SIG-M5 (cell line): ENCODE data around the gene CORO2B.

Experiments
- DNase-seq: peaks from one replicate; lab custom pipeline; 2025; lab: John Stamatoyannopoulos, UW

The CORO2B gene

GRCh38 chr15:68627995-68628394 lies 49.2 kb downstream of the CORO2B start:
- no peak for DNase-seq

DNA sequence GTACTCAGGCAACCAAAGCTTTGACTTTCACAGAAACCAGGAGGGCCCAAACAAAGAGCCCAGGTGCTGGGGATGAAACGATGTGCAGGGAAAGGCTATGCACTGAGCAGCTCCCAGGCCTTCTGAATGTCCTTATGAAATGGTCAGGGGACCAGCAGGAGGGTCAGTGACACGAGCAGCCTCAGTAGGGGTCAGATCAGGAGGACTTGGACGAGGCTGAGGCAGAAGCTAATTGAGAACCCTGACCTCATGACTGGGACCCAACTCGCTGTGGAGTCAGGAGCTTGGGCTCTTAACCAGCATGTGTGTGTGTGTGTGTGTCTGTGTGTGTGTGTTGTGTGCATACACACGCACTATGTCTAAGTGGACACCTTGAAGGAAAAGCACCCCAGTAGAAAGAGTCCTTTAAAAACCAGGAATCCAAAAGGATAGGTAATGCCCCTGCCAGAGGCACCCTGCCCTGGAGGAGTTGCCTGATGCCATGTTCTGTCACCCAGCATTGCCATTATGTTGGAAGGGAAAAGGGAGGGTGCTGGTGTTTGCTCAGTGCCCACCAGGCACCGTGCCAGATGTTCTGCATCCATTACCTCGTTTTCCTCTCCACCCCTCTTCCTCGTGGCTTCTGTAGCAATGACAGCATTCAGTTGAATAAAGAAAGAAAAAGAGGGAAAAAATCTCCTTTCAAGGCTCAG lies 50.9 kb downstream of the CORO2B start:
- DNase-seq = no peak

- DNase-seq = no peak
Measured at GRCh38 chr15:68630211-68630555, 51.4 kb downstream of the CORO2B start.

- DNase-seq = no peak
Measured at GRCh38 chr15:68630836-68631235, 52.0 kb downstream of the CORO2B start.

GRCh38 chr15:68631601-68632051 lies 52.8 kb downstream of the CORO2B start:
- DNase-seq = no peak

DNA sequence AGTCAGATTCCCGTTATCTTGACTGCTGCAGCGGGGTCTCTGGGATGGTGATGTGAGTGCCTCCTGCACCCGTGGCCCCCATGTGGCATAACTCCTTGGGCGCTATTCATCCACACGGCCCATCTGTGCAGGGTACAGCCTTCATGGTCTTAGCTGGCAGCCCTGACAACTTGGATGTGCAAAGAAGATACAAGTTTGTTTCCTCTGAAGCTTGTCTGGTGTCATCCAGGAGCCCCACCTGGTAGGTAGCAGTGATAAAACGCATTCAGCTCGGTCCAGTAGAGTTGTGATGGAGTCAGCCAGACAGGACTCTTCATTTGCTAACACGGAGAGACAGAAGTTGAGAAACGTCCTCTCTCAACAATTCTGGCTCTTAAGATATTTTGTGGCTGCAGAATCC lies 53.3 kb downstream of the CORO2B start:
- no peak for DNase-seq

DNA sequence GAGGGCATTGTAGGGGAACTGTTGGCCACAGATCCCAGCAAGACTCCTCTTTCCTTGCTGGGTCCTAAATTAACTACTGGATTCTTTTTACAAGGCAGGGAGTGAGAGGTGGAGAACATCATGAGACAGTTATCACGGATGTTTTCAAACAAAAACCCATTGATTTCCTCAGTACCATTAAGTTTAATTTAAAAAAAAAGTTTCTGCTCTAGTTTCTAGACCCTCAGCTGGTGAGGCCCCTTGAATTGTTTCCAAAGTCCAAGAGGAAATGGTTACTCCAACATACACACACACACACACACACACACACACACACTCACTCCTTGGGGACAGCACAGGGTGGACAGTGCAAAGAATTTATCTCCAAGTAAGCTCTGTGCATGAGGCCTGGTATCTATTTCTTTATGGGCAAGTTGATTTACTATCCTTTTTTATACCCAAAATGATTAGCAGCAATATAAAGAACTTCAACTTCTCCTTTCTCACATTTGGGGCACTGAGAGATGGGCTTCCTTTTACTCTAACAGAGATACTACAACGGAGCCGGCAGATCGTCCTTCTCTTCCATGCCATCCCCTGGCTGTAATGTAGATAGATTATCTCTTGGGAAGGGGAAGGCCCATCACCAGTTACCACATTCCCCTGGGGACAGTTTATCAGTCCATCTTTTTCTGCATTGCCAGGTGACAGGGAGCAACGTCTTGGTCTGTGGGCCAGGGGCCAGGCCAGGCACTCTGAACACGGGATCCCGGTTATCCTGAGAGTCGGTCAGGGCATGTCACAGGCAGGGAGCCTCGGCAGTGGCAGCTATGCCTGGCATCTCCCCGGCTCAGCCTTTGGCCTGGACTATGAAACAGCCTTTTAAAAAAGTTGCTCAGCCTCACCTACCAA lies 54.7 kb downstream of the CORO2B start:
- DNase-seq = no peak

DNA sequence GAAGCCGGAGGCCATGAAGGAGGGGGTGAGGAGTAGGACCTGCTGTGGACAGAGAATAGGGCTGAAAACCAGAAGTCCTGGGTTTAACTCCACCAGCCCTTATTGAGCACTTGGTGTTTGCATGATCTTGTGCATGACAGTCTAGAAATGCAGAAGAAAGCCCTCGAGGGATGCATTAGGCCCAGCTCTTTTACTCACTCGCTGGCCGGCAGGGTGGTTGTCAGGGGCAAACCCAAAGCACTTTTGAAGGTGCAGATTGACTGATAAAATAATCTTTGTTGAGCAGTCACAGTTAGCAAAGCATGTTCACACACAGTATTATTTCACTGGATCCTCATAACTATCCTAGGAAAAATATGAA lies 55.3 kb downstream of the CORO2B start:
- DNase-seq = no peak

- no peak for DNase-seq
Measured at GRCh38 chr15:68634531-68634930, 55.7 kb downstream of the CORO2B start.

GRCh38 chr15:68635141-68635540 lies 56.3 kb downstream of the CORO2B start:
- DNase-seq = no peak

DNA sequence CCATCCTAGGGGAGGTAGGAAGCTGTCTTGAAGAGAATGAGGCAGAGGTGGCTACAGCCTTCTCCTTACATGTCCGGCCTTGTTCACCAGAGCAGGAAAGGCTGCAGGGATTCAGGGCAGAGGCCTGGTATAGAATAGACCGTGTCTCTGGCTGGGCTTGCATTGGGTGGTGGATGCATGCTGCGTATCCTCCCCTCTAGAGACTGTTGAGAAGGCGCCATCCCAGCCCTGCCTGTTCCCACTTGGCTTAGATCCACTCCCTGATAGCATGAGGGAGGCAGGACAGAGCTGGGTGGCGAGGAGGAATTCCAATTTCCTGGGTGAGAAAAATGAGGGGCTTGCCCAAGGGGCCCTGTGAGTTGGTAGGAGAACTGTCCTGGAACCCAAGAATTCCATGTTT lies 57.5 kb downstream of the CORO2B start:
- DNase-seq = no peak

DNA sequence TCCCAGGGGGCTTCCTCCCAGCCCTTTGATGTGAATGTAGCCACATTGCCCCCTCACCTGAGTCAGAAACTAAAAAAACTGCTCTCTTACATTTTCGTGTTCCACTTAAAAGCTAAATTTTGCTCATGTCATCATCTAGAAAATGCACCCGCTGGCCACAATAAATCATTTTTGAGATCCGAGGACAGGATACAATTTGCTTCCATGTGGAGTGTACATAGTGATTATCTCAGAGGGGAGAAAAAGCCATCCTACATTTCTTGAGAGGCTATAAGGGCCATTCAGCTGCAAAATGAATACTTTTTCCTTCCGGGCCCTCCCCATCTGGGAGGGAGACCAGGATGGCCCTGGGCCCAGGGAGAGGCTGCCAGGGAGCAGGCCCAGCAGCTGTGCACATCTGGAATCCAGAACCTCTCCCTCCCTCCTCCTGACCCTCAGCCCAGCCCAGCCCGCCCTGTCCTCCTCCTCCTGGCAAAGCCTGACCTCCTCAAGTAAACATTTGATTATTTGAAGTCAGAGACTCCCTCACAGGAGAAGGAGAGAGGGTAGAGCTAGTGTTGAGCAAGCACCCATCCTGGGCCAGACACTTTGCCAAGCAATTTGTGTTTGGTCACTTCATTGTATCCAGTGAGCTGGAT lies 59.1 kb downstream of the CORO2B start:
- DNase-seq = no peak

DNA sequence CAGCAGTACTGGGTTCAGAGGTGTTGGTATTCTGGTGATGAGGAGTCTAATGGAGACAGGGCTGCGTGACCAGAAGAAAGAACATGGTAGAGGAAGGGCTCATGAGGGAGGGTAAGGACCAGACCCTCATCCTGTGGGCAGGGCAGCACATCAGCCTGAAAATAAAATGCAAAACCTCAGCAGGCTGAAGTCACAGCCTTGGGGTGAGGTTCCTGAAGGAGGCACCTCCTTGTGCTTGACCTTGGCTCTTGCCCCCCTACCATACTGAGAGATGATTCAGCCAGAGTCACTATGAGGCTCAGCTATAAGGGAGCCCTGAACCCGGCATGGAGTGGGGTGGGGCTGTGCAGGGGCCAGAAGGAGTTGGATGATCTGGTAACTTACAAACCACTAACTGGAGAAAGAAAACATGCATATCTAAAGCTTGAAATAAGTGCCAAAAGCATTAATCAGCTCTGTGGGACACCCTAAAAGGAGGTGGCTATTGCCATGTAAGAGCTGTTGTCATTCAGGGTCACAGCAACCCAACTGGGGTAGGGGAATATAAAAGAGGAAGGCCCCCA lies 60.2 kb downstream of the CORO2B start:
- no peak for DNase-seq

- no peak for DNase-seq
Measured at GRCh38 chr15:68639926-68640600, 61.3 kb downstream of the CORO2B start.

DNA sequence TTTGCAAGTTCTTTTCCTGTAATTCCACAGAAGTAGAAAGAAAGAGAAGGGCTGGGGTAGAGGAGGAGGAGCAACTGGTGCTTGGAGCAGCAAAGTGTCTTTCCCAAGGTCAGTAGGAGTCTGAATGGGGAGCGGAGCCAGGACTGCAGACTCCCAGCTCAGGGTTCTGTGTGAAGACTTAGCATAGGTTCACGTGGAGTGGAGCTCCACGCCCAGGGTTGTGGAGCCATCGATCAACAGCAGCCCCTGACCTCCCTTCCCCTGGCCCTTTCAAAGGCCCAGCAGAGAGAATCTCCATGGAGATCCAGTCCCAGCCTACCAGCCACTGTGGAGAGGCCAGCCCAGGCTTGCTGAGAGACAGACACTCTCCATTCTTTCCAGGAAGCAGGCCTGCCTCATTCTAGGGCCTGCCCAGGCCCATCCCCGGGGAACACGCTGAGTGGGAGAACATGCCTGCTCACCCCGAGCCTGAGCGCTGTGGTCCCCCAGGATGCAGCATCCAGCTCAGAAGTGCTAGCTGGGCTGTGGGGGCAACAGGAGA lies 62.1 kb downstream of the CORO2B start:
- no peak for DNase-seq

DNA sequence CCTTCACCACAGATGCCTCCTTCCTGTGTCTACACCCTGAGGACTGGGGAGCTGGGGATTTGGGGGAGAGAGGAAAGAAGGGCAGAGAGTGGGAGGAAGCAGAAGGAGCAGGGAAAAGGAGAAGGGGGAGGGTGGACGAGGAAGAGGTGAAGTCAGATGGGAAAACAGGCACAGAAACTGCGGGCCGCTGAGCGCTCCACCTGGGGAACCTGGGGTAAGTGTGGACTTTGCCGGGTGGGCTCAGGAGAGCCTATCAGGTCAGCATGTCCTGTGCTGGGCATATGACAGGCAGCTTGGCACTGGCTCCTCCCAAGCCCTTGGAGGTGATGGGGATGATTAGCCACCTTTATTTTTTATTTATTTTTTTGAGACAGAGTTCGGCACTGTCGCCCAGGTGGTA lies 62.6 kb downstream of the CORO2B start:
- DNase-seq = no peak

GRCh38 chr15:68642491-68642845 lies 63.7 kb downstream of the CORO2B start:
- no peak for DNase-seq

- DNase-seq = no peak
Measured at GRCh38 chr15:68643216-68643830, 64.5 kb downstream of the CORO2B start.

DNA sequence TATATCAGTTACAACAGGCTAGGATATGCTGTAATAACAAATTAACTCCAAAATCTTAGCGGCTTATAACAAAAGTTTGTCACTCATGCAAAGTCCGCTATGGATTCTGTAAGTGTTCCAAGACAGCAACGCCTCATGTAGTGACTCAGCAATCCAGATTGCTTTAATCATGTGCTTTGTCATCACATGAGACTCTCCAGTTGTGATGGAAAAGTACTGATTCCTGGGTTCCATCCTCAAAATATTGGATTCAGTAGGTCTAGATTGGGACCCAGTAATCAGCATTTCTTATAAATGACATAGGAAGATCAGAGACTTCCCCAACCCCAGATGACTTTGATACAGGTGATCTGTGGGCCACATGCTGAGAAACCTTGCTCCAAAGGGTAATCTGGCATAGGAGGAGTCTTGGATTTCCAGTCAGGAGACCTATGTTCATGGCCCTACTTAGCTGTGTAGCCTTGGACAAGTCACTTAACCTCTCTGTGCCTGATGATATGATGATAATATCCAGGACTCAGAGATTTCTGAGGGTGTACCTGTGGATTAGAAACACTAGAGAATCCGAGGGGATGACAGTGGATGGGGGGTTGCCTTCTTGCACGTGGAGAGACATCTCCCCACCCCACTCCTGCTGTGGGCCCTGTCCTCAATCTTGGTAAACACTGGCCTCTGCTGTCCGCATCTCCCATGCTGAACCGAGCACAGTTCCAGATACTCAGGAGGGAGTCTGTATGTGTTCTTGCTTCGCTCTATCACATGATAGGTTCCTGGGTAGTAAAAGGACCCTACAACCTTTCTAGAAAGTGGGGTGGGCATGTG lies 65.5 kb downstream of the CORO2B start:
- DNase-seq = no peak

DNA sequence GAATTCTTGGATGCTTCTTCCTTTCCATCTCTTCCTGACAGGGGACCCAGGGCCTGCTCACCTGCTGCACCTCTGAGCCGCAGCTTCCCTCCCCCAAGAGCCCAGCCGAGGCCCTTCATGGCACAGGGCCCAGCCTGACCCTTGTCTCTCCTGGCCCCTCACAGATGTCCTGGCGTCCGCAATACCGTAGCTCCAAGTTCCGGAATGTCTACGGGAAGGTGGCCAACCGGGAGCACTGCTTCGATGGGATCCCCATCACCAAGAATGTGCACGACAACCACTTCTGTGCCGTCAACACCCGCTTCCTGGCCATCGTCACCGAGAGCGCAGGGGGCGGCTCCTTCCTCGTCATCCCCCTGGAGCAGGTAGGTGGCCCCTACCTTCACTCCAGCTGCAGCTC lies 66.2 kb downstream of the CORO2B start:
- DNase-seq = no peak

- DNase-seq = no peak
Measured at GRCh38 chr15:68646156-68646555, 67.4 kb downstream of the CORO2B start.
